H9 (cell line): ENCODE results near the gene OSM. TPM values are rescaled to one million over a fixed set of nuclear protein-coding genes. Genes with fewer than 3 reads are reported as not detected.
A peak's percentile ranks its signal among the peaks of the same experiment; 100 is the strongest.

Experiments
- DNase-seq: peaks from one replicate; pipeline ENCODE4 v3.0.0-alpha.2; 2017
- H2AFZ ChIP-seq: one replicate; pipeline ENCODE4 v1.6.1; 2013; ENCODE audit warnings: mild to moderate bottlenecking, low read length, control low read depth, moderate library complexity
- H2AK5ac ChIP-seq: 2 replicates; pipeline ENCODE4 v1.6.1; 2013; ENCODE audit warnings: low read length, control low read depth, mixed read lengths; ENCODE audit not compliant: insufficient read length
- H2BK120ac ChIP-seq: one replicate; pipeline ENCODE4 v1.6.1; 2013; ENCODE audit warnings: low read depth, mild to moderate bottlenecking, low read length, control low read depth, inconsistent platforms; ENCODE audit not compliant: poor library complexity, severe bottlenecking
- H2BK12ac ChIP-seq: 2 replicates; pipeline ENCODE4 v1.6.1; 2013; ENCODE audit warnings: low read length, control low read depth, mixed read lengths, low read depth; ENCODE audit not compliant: insufficient read length
- H2BK15ac ChIP-seq: 2 replicates; pipeline ENCODE4 v1.6.1; 2013; ENCODE audit warnings: low read depth, low read length, control low read depth
- H2BK20ac ChIP-seq: one replicate; pipeline ENCODE4 v1.6.1; 2013; ENCODE audit warnings: low read depth, mild to moderate bottlenecking, low read length, control low read depth, inconsistent platforms; ENCODE audit not compliant: poor library complexity, severe bottlenecking
- H2BK5ac ChIP-seq: 2 replicates; pipeline ENCODE4 v1.6.1; 2013; ENCODE audit warnings: low read length, control low read depth, mixed read lengths; ENCODE audit not compliant: insufficient read length
- H3K14ac ChIP-seq: 2 replicates; pipeline ENCODE4 v1.6.1; 2013; ENCODE audit warnings: low read length, control low read depth; ENCODE audit not compliant: insufficient read depth
- H3K18ac ChIP-seq: 2 replicates; pipeline ENCODE4 v1.6.1; 2013; ENCODE audit warnings: low read depth, mild to moderate bottlenecking, mixed read lengths, low read length, control low read depth; ENCODE audit not compliant: insufficient read length
- H3K23ac ChIP-seq: 2 replicates; pipeline ENCODE4 v1.6.1; 2013; ENCODE audit warnings: low read length, control low read depth, mixed read lengths, low read depth; ENCODE audit not compliant: insufficient read length
- H3K23me2 ChIP-seq: 2 replicates; pipeline ENCODE4 v1.6.1; 2013; ENCODE audit warnings: low read depth, mild to moderate bottlenecking, mixed read lengths, low read length, control low read depth; ENCODE audit not compliant: insufficient read length, poor library complexity, severe bottlenecking
- H3K27ac ChIP-seq: 2 replicates; pipeline ENCODE4 v1.5.1; 2013; ENCODE audit warnings: low read length, control low read depth, mixed read lengths, low read depth; ENCODE audit not compliant: insufficient read length
- H3K27me3 ChIP-seq: 2 replicates; pipeline ENCODE4 v1.6.1; 2013; ENCODE audit warnings: low read length, control low read depth, inconsistent platforms; ENCODE audit not compliant: insufficient read depth
- H3K4ac ChIP-seq: 2 replicates; pipeline ENCODE4 v1.6.1; 2013; ENCODE audit warnings: low read depth, mild to moderate bottlenecking, control low read depth, inconsistent platforms, low read length, moderate library complexity
- H3K4me1 ChIP-seq: 2 replicates; pipeline ENCODE4 v1.6.1; 2013; ENCODE audit warnings: low read length, control low read depth, inconsistent platforms; ENCODE audit not compliant: insufficient read depth
- H3K4me2 ChIP-seq: 2 replicates; pipeline ENCODE4 v1.6.1; 2013; ENCODE audit warnings: low read length, control low read depth, mixed read lengths; ENCODE audit not compliant: insufficient read length, insufficient read depth
- H3K56ac ChIP-seq: 2 replicates; pipeline ENCODE4 v1.6.1; 2013; ENCODE audit warnings: low read depth, mild to moderate bottlenecking, mixed read lengths, low read length, control low read depth; ENCODE audit not compliant: insufficient read length
- H3K79me1 ChIP-seq: 2 replicates; pipeline ENCODE4 v1.6.1; 2013; ENCODE audit warnings: low read depth, mild to moderate bottlenecking, moderate library complexity, low read length, control low read depth, inconsistent platforms; ENCODE audit not compliant: insufficient read depth, poor library complexity, severe bottlenecking
- H3K79me2 ChIP-seq: 2 replicates; pipeline ENCODE4 v1.6.1; 2013; ENCODE audit warnings: low read length, control low read depth, inconsistent platforms; ENCODE audit not compliant: insufficient read depth
- H3K9ac ChIP-seq: 2 replicates; pipeline ENCODE4 v1.6.1; 2013; ENCODE audit warnings: low read length, control low read depth, mixed read lengths; ENCODE audit not compliant: insufficient read length; ENCODE audit errors: extremely low read depth
- H3K9me3 ChIP-seq: one replicate; pipeline ENCODE4 v1.6.1; 2013; ENCODE audit warnings: low read depth, low read length, inconsistent platforms; ENCODE audit not compliant: control insufficient read depth
- H3T11ph ChIP-seq: one replicate; pipeline ENCODE4 v1.6.1; 2013; ENCODE audit warnings: mild to moderate bottlenecking, low read length, control low read depth, inconsistent platforms
- H4K20me1 ChIP-seq: one replicate; pipeline ENCODE4 v1.6.1; 2013; ENCODE audit not compliant: control insufficient read depth, insufficient read length, insufficient read depth
- H4K5ac ChIP-seq: 2 replicates; pipeline ENCODE4 v1.6.1; 2013; ENCODE audit warnings: low read depth, mild to moderate bottlenecking, mixed read lengths, low read length, control low read depth; ENCODE audit not compliant: insufficient read length
- H4K8ac ChIP-seq: replicated peaks from 2 replicates; pipeline ENCODE4 v1.6.1; 2013; ENCODE audit warnings: low read length, control low read depth, mixed read lengths, low read depth; ENCODE audit not compliant: insufficient read length
- H4K91ac ChIP-seq: 2 replicates; pipeline ENCODE4 v1.6.1; 2013; ENCODE audit warnings: low read depth, mild to moderate bottlenecking, moderate library complexity, mixed read lengths, low read length, control low read depth; ENCODE audit not compliant: insufficient read length
- H3K27ac Mint-ChIP-seq, 3 experiments: 2 replicates in 2 of 3; 3 replicates in 1 of 3; pipeline ENCODE4 v1.8.0; 2020 to 2021; ENCODE audit warnings: mixed read lengths in 3 of 3, mild to moderate bottlenecking in 1 of 3, moderate library complexity in 1 of 3
- H3K27me3 Mint-ChIP-seq: 2 replicates; pipeline ENCODE4 v1.8.0; 2021; ENCODE audit warnings: low read depth, mild to moderate bottlenecking, moderate library complexity, mixed read lengths
- H3K36me3 Mint-ChIP-seq, 3 experiments: 2 replicates in 2 of 3; 3 replicates in 1 of 3; pipeline ENCODE4 v1.8.0; 2020 to 2021; ENCODE audit warnings: low read depth in 3 of 3, mixed read lengths in 3 of 3; ENCODE audit not compliant: insufficient read depth in 1 of 3
- H3K4me1 Mint-ChIP-seq, 2 experiments: 2 replicates each; pipeline ENCODE4 v1.8.0; 2020; ENCODE audit warnings: mixed read lengths in 2 of 2
- H3K4me3 Mint-ChIP-seq, 2 experiments: 2 replicates in 1 of 2; 3 replicates in 1 of 2; pipeline ENCODE4 v1.8.0; 2020 to 2021; ENCODE audit warnings: mild to moderate bottlenecking in 2 of 2, mixed read lengths in 2 of 2, moderate library complexity in 1 of 2
- H3K9me3 Mint-ChIP-seq, 2 experiments: 2 replicates in 1 of 2; 3 replicates in 1 of 2; pipeline ENCODE4 v1.8.0; 2020; ENCODE audit warnings: mild to moderate bottlenecking in 2 of 2, mixed read lengths in 2 of 2, moderate library complexity in 1 of 2
- WGBS: extraction: QIAGEN DNeasy Blood & Tissue Kit; methylation state at CpG from one replicate; pipeline ENCODE4 v1.1.7; 2013; ENCODE audit warnings: missing lambda C conversion rate, low lambda C conversion rate, mixed read lengths; ENCODE audit not compliant: insufficient read length; ENCODE audit errors: extremely low coverage; 5-methylcytosine and 5-hydroxymethylcytosine counted together
- total RNA-seq: library from RNA; stranded (reverse); gene quantifications from 2 replicates; pipeline ENCODE4 v1.2.1, GENCODE V29; 2021
- TF ChIP-seq, protein P1 (sequence below): fragments of 200-600 bp; sonication (generic); conservative IDR thresholded peaks from 3 replicates; pipeline ENCODE4 v1.8.0; 2021; ENCODE audit warnings: antibody characterized with exemption, mild to moderate bottlenecking

OSM gene
- total RNA-seq, 1 experiment from 2014 or later = not detected

GRCh38 chr22:30287648-30288418, 21.2 kb upstream of the OSM start:
- H3K4me2 ChIP-seq = peak overlapping the region; percentile 61
- peak; percentile 96 for DNase-seq
- no peak overlapping the region for H2AK5ac ChIP-seq
- H2BK5ac ChIP-seq = no peak overlapping the region
- H4K5ac ChIP-seq = no peak overlapping the region
- TF ChIP-seq, protein P1, sequence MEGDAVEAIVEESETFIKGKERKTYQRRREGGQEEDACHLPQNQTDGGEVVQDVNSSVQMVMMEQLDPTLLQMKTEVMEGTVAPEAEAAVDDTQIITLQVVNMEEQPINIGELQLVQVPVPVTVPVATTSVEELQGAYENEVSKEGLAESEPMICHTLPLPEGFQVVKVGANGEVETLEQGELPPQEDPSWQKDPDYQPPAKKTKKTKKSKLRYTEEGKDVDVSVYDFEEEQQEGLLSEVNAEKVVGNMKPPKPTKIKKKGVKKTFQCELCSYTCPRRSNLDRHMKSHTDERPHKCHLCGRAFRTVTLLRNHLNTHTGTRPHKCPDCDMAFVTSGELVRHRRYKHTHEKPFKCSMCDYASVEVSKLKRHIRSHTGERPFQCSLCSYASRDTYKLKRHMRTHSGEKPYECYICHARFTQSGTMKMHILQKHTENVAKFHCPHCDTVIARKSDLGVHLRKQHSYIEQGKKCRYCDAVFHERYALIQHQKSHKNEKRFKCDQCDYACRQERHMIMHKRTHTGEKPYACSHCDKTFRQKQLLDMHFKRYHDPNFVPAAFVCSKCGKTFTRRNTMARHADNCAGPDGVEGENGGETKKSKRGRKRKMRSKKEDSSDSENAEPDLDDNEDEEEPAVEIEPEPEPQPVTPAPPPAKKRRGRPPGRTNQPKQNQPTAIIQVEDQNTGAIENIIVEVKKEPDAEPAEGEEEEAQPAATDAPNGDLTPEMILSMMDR = peak; percentile 79
- H3K27me3 ChIP-seq = no peaks in the 10 kb centered on the region
- H3K27me3 Mint-ChIP-seq = no peaks in the 10 kb centered on the region
- no peak overlapping the region for H2BK15ac ChIP-seq
- no peak overlapping the region for H3K4ac ChIP-seq
- peaks cover 0 to 2% (median 0%) of the 10 kb centered on the region in 3 experiments; a peak in 1 of 7 replicates for H3K36me3 Mint-ChIP-seq
- no CpG with 5 or more reads among the region's 5 CpGs for WGBS
- H3K9me3 Mint-ChIP-seq = no peaks in the 10 kb centered on the region
- peak overlapping the region in 2 of 3 experiments; percentile 50 to 92; a peak in 3 of 7 replicates for H3K27ac Mint-ChIP-seq
- H4K20me1 ChIP-seq = no peaks in the 10 kb centered on the region
- H2BK12ac ChIP-seq = no peak overlapping the region
- no peak overlapping the region for H4K8ac ChIP-seq
- no peaks in the 10 kb centered on the region for H3K79me2 ChIP-seq
- no peak overlapping the region for H2BK20ac ChIP-seq
- H3K27ac ChIP-seq = no peak overlapping the region
- H3K9me3 ChIP-seq = no peaks in the 10 kb centered on the region
- no peak overlapping the region for H2AFZ ChIP-seq
- no peak overlapping the region for H3K9ac ChIP-seq
- H3K14ac ChIP-seq = no peak overlapping the region
- H3K23me2 ChIP-seq = peaks cover 8% of the 10 kb centered on the region
- no peak overlapping the region for H3K18ac ChIP-seq
- H3K4me1 Mint-ChIP-seq = peaks cover 5 to 16% of the 10 kb centered on the region in 2 experiments
- H3K4me1 ChIP-seq = no peaks in the 10 kb centered on the region; the same call in 1 of the 2 replicates
- no peak overlapping the region for H4K91ac ChIP-seq
- H2BK120ac ChIP-seq = no peak overlapping the region
- no peaks in the 10 kb centered on the region for H3K79me1 ChIP-seq
- H3K23ac ChIP-seq = no peak overlapping the region
- no peak overlapping the region for H3K56ac ChIP-seq
- H3K4me3 Mint-ChIP-seq = peak overlapping the region; percentile 67 to 81
- H3T11ph ChIP-seq = no peak overlapping the region
